ENCODE results near the gene TAF12.

Gene TAF12

GRCh38 chr1:28581531-28582247 lies 61.2 kb downstream of the TAF12 start:
- peak; percentile 94 for DNase-seq (ENCODE audit: low spot score)
- POLR2A ChIA-PET (ENCODE audit: low non-redundant PET), result interaction anchor here (0.6 to 2.1 kb wide), 8 partner anchors 9 to 137 kb away, joined by 3 to 13 read pairs (median 4); partner anchors contain the start of gene TRNAU1AP

DNA sequence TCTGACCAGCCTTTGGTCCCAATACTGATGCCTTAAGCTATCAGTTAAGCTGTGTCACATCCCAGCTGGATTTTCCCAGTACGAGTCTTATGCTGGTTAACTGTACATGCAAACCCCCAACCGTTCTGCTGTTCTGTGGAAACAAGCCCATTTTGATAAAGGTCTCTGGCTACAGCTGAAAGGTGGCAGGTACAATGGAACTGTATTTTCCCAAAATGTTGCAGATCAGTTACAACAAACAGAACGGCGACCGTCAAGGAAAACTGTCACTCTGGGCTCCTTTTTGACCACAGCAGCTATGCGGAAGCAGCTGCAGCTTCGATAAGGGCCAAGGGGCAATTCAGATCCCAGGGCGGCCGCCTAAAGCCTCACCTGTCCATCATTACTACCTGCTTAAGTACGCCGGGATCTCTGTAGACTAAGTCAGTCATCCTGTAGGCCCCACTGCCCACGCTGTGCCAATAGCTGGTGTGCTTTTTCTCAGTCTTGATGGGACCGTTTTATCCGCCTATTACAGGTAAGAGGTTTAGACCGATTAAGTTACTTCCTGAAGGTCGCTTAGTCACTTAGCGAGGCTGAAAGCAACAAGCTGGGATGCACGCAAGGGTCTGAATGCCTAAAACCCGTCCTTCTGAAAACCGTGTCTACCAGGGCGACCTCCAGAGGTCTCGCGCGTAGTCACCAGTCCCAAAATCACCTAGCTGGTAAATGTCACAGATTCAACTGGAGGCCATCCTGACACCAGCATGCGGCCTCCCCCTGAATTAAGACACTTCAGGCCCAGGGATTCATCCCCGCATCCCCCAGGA lies 61.9 kb downstream of the TAF12 start:
- TF ChIP-seq CTCF (conservative IDR thresholded peaks at IDR 0.05; ENCODE audit: low read depth), result no peak
- ChIA-PET CTCF (interaction anchor here (0.6 to 1.1 kb wide), 2 partner anchors 22 to 87 kb away, joined by 3 to 4 read pairs; no protein-coding TSS in a partner anchor), POLR2A (ENCODE audit: low non-redundant PET) (interaction anchor here (0.6 to 2.1 kb wide), 8 partner anchors 8 to 172 kb away, joined by 3 to 13 read pairs (median 3); partner anchors contain the start of gene TRNAU1AP)
- peak overlapping the region; percentile 88 for H3K27ac ChIP-seq
- DNase-seq (ENCODE audit: low spot score), result peak; percentile 21

More at GRCh38 chr1:28581531-28582247, 61.2 kb downstream of the TAF12 start:
- CTCF ChIA-PET, result interaction anchor here (0.7 to 1.1 kb wide), 2 partner anchors 9 to 21 kb away, joined by 3 to 8 read pairs; no protein-coding TSS in a partner anchor
- peak overlapping the region; percentile 88 for H3K27ac ChIP-seq
- no peak for TF ChIP-seq CTCF (conservative IDR thresholded peaks at IDR 0.05; ENCODE audit: low read depth)

GRCh38 chr1:28579401-28579800 lies 63.5 kb downstream of the TAF12 start:
- ChIA-PET CTCF (no interaction called here), POLR2A (ENCODE audit: low non-redundant PET) (interaction anchor here (0.6 kb wide), 2 partner anchors 40 to 1673 kb away, joined by 3 to 5 read pairs; no protein-coding TSS in a partner anchor)
- no peak for TF ChIP-seq CTCF (conservative IDR thresholded peaks at IDR 0.05; ENCODE audit: low read depth)
- no peak for DNase-seq (ENCODE audit: low spot score)
- H3K27ac ChIP-seq, result peak overlapping the region; percentile 88

- ChIA-PET POLR2A (ENCODE audit: low non-redundant PET) (interaction anchor here (0.6 kb wide), 1 partner anchor 63 kb away, joined by 5 read pairs; no protein-coding TSS in a partner anchor), CTCF (interaction anchor here (0.6 kb wide), 1 partner anchor 9 kb away, joined by 3 read pairs; no protein-coding TSS in a partner anchor)
- H3K27ac ChIP-seq, result peak overlapping the region; percentile 66
- no peak for DNase-seq (ENCODE audit: low spot score)
- no peak for TF ChIP-seq CTCF (conservative IDR thresholded peaks at IDR 0.05; ENCODE audit: low read depth)
Observed at GRCh38 chr1:28578696-28579218, 64.1 kb downstream of the TAF12 start.

GRCh38 chr1:28577738-28578536 lies 64.9 kb downstream of the TAF12 start:
- POLR2A ChIA-PET (ENCODE audit: low non-redundant PET), result interaction anchor here (0.6 kb wide), 2 partner anchors 62 to 169 kb away, joined by 5 to 8 read pairs; no protein-coding TSS in a partner anchor
- no peak for TF ChIP-seq CTCF (conservative IDR thresholded peaks at IDR 0.05; ENCODE audit: low read depth)
- CTCF ChIA-PET, result interaction anchor here (0.6 kb wide), 1 partner anchor 8 kb away, joined by 3 read pairs; no protein-coding TSS in a partner anchor
- peak overlapping the region; percentile 70 for H3K27ac ChIP-seq
- no peak for DNase-seq (ENCODE audit: low spot score)
